Naive B cell (primary cell): ENCODE results near the gene TUBG1. TPM values are rescaled to one million over a fixed set of nuclear protein-coding genes. Genes with fewer than 3 reads are reported as not detected.

Experiments used
- ATAC-seq, 2 donors: fragments of 150-1000 bp; cut with Tn5 transposase; 2 replicates each; pipeline ENCODE4 v1.10.0; 2021; ENCODE audit warnings: low read depth in 2 of 2, mild to moderate bottlenecking in 2 of 2, moderate library complexity in 2 of 2
- DNase-seq: peaks from one replicate; pipeline ENCODE4 v3.0.0; 2022
- H3K27ac Mint-ChIP-seq, 6 donors: one replicate each; pipeline ENCODE4 v1.8.0; 2020 to 2022; ENCODE audit warnings: mild to moderate bottlenecking in 6 of 6, mixed read lengths in 6 of 6, moderate library complexity in 5 of 6, inconsistent platforms in 2 of 6
- H3K27me3 Mint-ChIP-seq, 3 donors: one replicate each; pipeline ENCODE4 v1.8.0; 2021 to 2022; ENCODE audit warnings: mixed read lengths in 3 of 3, mild to moderate bottlenecking in 1 of 3
- H3K36me3 Mint-ChIP-seq, 2 donors: one replicate each; pipeline ENCODE4 v1.8.0; 2020 to 2022; ENCODE audit warnings: mixed read lengths in 2 of 2, inconsistent platforms in 1 of 2, mild to moderate bottlenecking in 1 of 2
- H3K4me1 Mint-ChIP-seq, 3 donors: one replicate each; pipeline ENCODE4 v1.8.0; 2020 to 2022; ENCODE audit warnings: mixed read lengths in 3 of 3, inconsistent platforms in 1 of 3, mild to moderate bottlenecking in 1 of 3, moderate library complexity in 1 of 3
- H3K4me3 Mint-ChIP-seq, 8 donors: one replicate each; pipeline ENCODE4 v1.8.0; 2020 to 2022; ENCODE audit warnings: mild to moderate bottlenecking in 8 of 8, mixed read lengths in 8 of 8, moderate library complexity in 8 of 8, inconsistent platforms in 2 of 8
- H3K9me3 Mint-ChIP-seq, 7 donors: one replicate each; pipeline ENCODE4 v1.8.0; 2020 to 2022; ENCODE audit warnings: mixed read lengths in 7 of 7, mild to moderate bottlenecking in 5 of 7, inconsistent platforms in 2 of 7, moderate library complexity in 1 of 7
- polyA plus RNA-seq, 6 donors: library from polyadenylated mRNA; unstranded; fragments of 300-500 nt; fragmentation: Illumina TruSeq; gene quantifications; one replicate each; pipeline ENCODE4 v1.2.3, GENCODE V29; 2021; ENCODE audit warnings: low read depth in 6 of 6

Gene TUBG1
- polyA plus RNA-seq, 6 donors from 2014 or later, result 4.2 to 10.2 (median 6.8) TPM; not detected in 1

- H3K9me3 Mint-ChIP-seq, result no peaks in the 10 kb centered on the region
- no peak for ATAC-seq
- H3K27me3 Mint-ChIP-seq, result no peaks in the 10 kb centered on the region
- peaks cover 22 to 46% (median 24%) of the 10 kb centered on the region in 3 donors for H3K4me1 Mint-ChIP-seq
- no peak for DNase-seq
- H3K27ac Mint-ChIP-seq, result peak overlapping the region in 4 of 6 donors; percentile 7 to 83 (median 38)
- peak overlapping the region; percentile 24 to 96 (median 58) for H3K4me3 Mint-ChIP-seq
- H3K36me3 Mint-ChIP-seq, result peaks cover 3 to 10% of the 10 kb centered on the region in 2 donors
Observed at GRCh38 chr17:42568341-42569111, 41.0 kb upstream of the TUBG1 start.

GRCh38 chr17:42571435-42572225 is 37.9 kb upstream of the TUBG1 start:
- H3K27me3 Mint-ChIP-seq, result no peaks in the 10 kb centered on the region
- H3K4me3 Mint-ChIP-seq, result peak overlapping the region in 2 of 8 donors; percentile 9 to 41
- DNase-seq, result no peak
- ATAC-seq, result no peak
- no peak overlapping the region for H3K27ac Mint-ChIP-seq
- H3K36me3 Mint-ChIP-seq, result peaks cover 7 to 12% of the 10 kb centered on the region in 2 donors
- peaks cover 18 to 34% (median 28%) of the 10 kb centered on the region in 3 donors for H3K4me1 Mint-ChIP-seq
- no peaks in the 10 kb centered on the region for H3K9me3 Mint-ChIP-seq

DNA sequence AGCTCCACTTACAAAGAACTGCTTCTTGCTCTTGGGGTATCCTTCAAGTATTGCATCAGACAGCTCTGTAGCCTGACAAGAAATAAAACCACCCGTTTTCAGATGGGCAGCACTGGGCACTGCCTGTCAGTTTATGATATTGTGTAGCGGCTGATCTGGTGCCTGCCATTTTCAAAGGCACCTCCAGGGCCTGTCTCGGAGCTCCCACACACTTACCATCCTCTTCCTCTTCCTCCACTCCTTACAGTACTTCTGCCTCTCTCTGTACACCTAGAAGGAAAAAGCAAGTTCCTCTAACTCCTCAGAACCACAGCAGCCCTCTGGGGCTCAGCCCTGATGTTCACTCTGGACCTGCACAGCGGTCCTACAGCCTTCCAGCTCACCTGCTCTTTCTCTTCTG is 36.4 kb upstream of the TUBG1 start:
- no peak for DNase-seq
- Mint-ChIP-seq H3K9me3 (no peaks in the 10 kb centered on the region), H3K27ac (peak overlapping the region in 1 of 6 donors; percentile 65), H3K27me3 (no peaks in the 10 kb centered on the region), H3K36me3 (peaks cover 7 to 12% of the 10 kb centered on the region in 2 donors), H3K4me3 (no peak overlapping the region), H3K4me1 (peaks cover 26 to 37% (median 29%) of the 10 kb centered on the region in 3 donors)
- ATAC-seq, result no peak

DNA sequence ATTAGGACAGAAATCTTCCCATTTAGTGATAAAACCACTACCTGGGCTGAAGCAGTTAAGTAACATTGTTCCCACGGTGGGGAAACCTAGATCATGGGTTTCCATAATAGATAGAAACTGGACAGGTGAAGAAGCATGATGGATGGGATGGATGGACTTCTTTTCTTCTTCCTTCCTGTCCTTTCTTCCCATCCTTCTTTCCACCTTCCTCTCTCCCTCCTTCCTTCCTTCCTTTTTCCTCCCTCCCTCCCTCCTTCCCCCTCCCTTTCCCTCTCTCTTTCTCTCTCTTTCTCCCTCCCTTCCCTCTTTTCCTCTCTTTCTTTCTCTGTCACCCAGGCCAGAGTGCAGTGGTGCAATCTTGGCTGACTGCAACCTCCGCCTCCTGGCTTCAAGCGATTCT is 35.0 kb upstream of the TUBG1 start:
- H3K36me3 Mint-ChIP-seq, result peaks cover 7 to 12% of the 10 kb centered on the region in 2 donors
- ATAC-seq, result no peak
- no peak for DNase-seq
- H3K4me1 Mint-ChIP-seq, result peaks cover 31 to 41% (median 34%) of the 10 kb centered on the region in 3 donors
- H3K27me3 Mint-ChIP-seq, result no peaks in the 10 kb centered on the region
- no peaks in the 10 kb centered on the region for H3K9me3 Mint-ChIP-seq
- no peak overlapping the region for H3K27ac Mint-ChIP-seq
- peak overlapping the region in 1 of 8 donors; percentile 15 for H3K4me3 Mint-ChIP-seq

- no peak for DNase-seq
- Mint-ChIP-seq H3K4me1 (peaks cover 34 to 47% (median 39%) of the 10 kb centered on the region in 3 donors), H3K27me3 (no peaks in the 10 kb centered on the region), H3K4me3 (peak overlapping the region; percentile 84 to 99 (median 97)), H3K9me3 (no peaks in the 10 kb centered on the region), H3K27ac (peak overlapping the region in 2 of 6 donors; percentile 92 to 96), H3K36me3 (peaks cover 7 to 12% of the 10 kb centered on the region in 2 donors)
- no peak for ATAC-seq
Observed at GRCh38 chr17:42577140-42577531, 32.3 kb upstream of the TUBG1 start.

DNA sequence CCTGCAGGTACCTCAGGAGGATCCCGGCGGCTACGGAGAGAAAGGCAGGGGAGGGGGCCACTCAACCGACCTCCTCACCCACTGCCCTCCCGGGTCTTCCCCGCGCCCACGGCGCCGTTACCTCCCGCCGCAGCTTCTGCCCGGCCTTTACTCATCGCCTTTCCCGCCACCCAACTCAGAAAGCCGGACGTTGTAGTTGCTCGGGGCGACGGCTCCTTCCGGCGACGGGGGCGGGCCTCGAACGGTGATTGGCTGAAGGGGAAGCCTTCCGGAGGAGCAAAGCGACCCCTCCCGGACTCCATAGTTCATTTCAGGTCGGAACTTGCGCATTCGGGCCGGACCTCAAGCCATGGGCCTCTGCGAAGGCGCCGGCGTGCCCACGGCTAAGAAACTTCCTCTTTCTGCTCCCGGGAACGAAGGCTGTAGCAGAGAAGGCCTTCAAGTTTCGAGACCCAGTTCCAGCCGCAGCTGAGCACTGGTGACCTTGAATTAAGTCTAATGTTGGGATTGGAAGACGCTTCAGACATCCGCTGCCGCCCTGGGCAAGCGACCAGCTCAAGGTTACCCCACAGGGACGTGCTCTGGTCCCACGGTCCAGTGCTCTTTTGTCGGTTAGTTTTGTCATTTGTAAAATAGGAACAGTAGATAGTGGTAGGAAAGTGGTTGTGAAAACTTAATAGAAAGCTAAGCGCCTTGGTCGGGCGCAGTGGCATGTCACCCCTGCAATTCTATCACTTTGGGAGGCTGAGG is 31.8 kb upstream of the TUBG1 start, which contains the start of gene PSMC3IP:
TSS of gene PSMC3IP (minus strand) at position 198 of the 750 bp plus-strand sequence. CDS start at position 155, 43 bp downstream.
- Mint-ChIP-seq H3K4me1 (peaks cover 34 to 46% (median 39%) of the 10 kb centered on the region in 3 donors), H3K27ac (peak within 1 kb of the TSS; percentile 92 to 99 (median 96)), H3K4me3 (peak within 1 kb of the TSS; percentile 84 to 99 (median 97)), H3K27me3 (no peaks in the 10 kb centered on the region), H3K36me3 (peaks cover 7 to 11% of the 10 kb centered on the region in 2 donors), H3K9me3 (no peaks in the 10 kb centered on the region)
- ATAC-seq (peak; percentile 88 to 90), DNase-seq (peak; percentile 91)

DNA sequence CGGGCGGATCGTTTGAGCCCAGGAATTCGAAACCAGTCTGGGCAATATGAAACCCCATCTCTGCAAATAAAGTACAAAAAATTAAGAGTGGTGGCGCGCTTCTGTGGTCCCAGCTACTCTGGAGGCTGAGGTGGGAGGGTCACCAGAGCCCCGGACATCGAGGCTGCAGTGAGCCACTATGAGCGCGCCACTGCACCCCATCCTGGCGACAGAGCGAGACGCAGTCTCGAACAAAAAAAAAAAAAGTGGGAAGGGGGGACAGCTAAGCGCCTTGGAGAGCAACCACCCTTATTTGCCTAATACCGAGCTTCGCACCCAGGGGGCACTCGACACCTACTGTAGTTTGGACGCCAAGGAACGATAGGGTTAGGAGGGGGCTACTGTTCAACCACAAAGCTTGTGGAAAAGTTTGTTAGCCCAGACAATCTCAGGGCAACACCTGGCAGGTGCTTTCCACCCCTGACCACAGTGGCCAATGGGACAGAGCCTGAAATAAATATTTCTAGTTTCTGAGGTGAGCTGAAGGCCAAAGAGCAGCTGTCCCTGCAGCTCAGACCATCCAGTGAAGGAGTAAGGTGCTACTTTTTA is 31.1 kb upstream of the TUBG1 start:
- Mint-ChIP-seq H3K4me3 (peak overlapping the region; percentile 84 to 99 (median 97)), H3K9me3 (no peaks in the 10 kb centered on the region), H3K36me3 (peaks cover 4 to 6% of the 10 kb centered on the region in 2 donors), H3K4me1 (peaks cover 30 to 40% (median 39%) of the 10 kb centered on the region in 3 donors), H3K27ac (peak overlapping the region; percentile 92 to 99 (median 96)), H3K27me3 (no peaks in the 10 kb centered on the region)
- DNase-seq (peak; percentile 65), ATAC-seq (peak; percentile 59 to 63)

GRCh38 chr17:42579794-42580551 is 29.5 kb upstream of the TUBG1 start:
- Mint-ChIP-seq H3K4me3 (peak overlapping the region in 4 of 8 donors; percentile 56 to 78 (median 60)), H3K27me3 (no peaks in the 10 kb centered on the region), H3K9me3 (no peaks in the 10 kb centered on the region), H3K4me1 (peaks cover 28 to 39% (median 35%) of the 10 kb centered on the region in 3 donors), H3K36me3 (peaks cover 0 to 3% of the 10 kb centered on the region in 2 donors), H3K27ac (peak overlapping the region in 2 of 6 donors; percentile 62 to 76)
- DNase-seq (no peak), ATAC-seq (no peak)

- Mint-ChIP-seq H3K4me3 (no peak overlapping the region), H3K9me3 (no peaks in the 10 kb centered on the region), H3K36me3 (peaks cover 0 to 8% of the 10 kb centered on the region in 2 donors), H3K27ac (no peak overlapping the region), H3K4me1 (peaks cover 19 to 36% (median 30%) of the 10 kb centered on the region in 3 donors), H3K27me3 (no peaks in the 10 kb centered on the region)
- ATAC-seq (no peak), DNase-seq (no peak)
Observed at GRCh38 chr17:42581744-42582270, 27.7 kb upstream of the TUBG1 start.

DNA sequence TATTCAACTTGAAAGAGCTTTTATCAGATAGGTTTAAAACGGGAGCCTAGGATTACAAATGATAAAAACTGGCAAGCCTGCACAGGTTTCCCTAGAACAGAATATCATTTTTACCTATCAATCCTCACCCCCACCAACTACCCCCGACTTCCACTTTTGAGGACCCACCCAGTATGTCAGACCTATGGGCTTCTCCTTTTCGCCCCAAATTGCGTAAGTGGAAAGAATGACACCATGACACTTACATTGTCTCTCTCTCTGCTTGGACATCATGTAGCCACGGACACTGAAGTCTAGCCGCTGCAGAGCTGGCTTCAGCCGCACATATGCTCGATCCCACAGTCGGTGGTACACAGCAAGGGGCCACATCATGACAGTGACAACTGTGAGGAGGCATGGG is 24.6 kb upstream of the TUBG1 start:
- Mint-ChIP-seq H3K4me1 (peaks cover 12 to 17% (median 16%) of the 10 kb centered on the region in 3 donors), H3K27me3 (no peaks in the 10 kb centered on the region), H3K9me3 (no peaks in the 10 kb centered on the region), H3K36me3 (peaks cover 8 to 12% of the 10 kb centered on the region in 2 donors), H3K4me3 (peak overlapping the region in 1 of 8 donors; percentile 13), H3K27ac (no peak overlapping the region)
- DNase-seq (no peak), ATAC-seq (no peak)

- Mint-ChIP-seq H3K27me3 (no peaks in the 10 kb centered on the region), H3K4me3 (no peak overlapping the region), H3K36me3 (peaks cover 9 to 12% of the 10 kb centered on the region in 2 donors), H3K9me3 (no peaks in the 10 kb centered on the region), H3K4me1 (peaks cover 12 to 16% (median 15%) of the 10 kb centered on the region in 3 donors), H3K27ac (no peak overlapping the region)
- DNase-seq (no peak), ATAC-seq (no peak)
Observed at GRCh38 chr17:42585353-42585752, 24.1 kb upstream of the TUBG1 start.
